AG10803 (cell line): Measurements from ENCODE around the gene C2orf49.

ENCODE experiments used
- DNase-seq: peaks from one replicate; pipeline ENCODE4 v3.0.0; 2010; ENCODE audit warnings: low read depth
- H3K4me3 ChIP-seq: 2 replicates; pipeline ENCODE4 v1.5.1; 2011; ENCODE audit warnings: mild to moderate bottlenecking, low read length, control low read depth
- CTCF ChIP-seq: conservative IDR thresholded peaks from 2 replicates; pipeline ENCODE4 v1.5.1; 2011; ENCODE audit warnings: mild to moderate bottlenecking, low read length, control low read depth, inconsistent platforms

Gene C2orf49

GRCh38 chr2:105396254-105397024 lies 59.1 kb downstream of the C2orf49 start:
- peak; percentile 97 for DNase-seq
- no peak for TF ChIP-seq CTCF
- peak overlapping the region; percentile 96 for H3K4me3 ChIP-seq

GRCh38 chr2:105397025-105397722 lies 59.8 kb downstream of the C2orf49 start:
- no peak for TF ChIP-seq CTCF
- peak overlapping the region; percentile 96 for H3K4me3 ChIP-seq
- no peak for DNase-seq

DNA sequence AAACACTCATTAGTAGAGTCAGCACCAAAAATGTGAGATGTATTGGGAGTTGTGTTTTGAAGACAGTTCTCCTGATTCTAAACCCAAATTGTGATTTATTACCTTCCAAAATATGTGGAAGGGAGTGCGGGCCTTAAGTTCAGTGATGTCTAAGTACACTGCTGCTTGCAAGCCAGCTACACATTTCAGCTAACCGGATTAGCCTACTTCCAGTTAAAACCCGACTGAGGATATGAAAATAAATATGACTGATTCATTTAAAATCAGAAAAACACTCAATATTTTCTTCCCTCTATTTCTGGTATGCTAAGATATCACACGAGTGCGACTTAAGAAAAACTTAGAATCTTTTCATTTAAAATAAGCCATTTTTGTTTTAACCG lies 60.6 kb downstream of the C2orf49 start:
- H3K4me3 ChIP-seq, result peak overlapping the region; percentile 96
- no peak for TF ChIP-seq CTCF
- peak; percentile 45 for DNase-seq

DNA sequence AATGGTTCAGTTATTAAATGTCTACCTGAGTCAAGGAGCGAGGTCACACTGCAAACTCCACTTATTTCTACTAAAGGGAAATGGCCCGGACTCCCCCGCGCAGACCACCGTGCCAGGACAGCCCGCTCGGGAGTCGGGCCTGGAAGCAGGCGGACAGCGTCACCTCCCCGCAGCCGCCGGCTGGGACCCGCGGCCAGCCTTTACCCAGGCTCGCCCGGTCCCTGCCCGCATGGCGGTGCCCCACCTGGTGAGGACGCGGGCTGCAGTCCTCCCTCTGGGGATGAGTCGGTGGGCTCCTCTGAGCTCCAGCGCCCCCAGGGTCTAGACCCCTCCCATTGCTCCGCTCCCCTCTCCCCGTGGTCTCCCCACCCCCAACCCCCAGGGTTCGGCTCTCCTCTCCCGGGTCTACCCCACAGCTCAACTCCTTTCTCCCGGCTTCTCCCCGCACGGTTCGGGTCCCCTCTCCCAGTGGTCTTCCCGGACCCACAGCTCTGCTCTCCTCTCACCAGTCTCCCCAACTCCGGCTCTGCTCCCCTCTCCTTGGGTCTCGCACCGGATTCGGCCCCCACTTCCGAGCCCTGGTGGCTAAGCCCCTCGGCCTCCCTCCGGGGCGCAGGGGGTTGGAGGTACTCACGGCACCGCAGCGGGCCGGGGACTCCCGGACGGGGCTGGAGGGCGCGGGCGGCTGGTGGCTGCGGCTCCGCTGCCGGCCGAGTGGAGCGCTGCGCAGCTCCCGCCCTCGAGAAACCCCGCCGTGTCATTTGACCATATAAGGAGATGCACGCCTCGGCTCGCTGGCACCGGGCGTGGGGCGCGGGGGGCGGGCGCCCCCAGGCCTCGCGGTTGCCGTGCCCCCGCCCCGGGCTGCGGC lies 61.2 kb downstream of the C2orf49 start, which contains the start of gene FHL2:
TSS of gene FHL2 (minus strand) at position 716 of the 871 bp plus-strand sequence. CDS start 12,535 bp downstream, outside the sequence.
- peak within 1 kb of the TSS; percentile 96 for H3K4me3 ChIP-seq
- peak; percentile 33; the same call in 1 of the 2 replicates for TF ChIP-seq CTCF
- peak; percentile 81 for DNase-seq
